ENCODE results near the gene LAMB3. TPM values are rescaled to one million over a fixed set of nuclear protein-coding genes. Genes with fewer than 3 reads are reported as not detected.
"Not testable (repeated sequence)": the region's sequence is repeated elsewhere in the genome, so short reads cannot be mapped to it uniquely, and the experiment has no call there.

LAMB3 gene
- 12.4 TPM for total RNA-seq

DNA sequence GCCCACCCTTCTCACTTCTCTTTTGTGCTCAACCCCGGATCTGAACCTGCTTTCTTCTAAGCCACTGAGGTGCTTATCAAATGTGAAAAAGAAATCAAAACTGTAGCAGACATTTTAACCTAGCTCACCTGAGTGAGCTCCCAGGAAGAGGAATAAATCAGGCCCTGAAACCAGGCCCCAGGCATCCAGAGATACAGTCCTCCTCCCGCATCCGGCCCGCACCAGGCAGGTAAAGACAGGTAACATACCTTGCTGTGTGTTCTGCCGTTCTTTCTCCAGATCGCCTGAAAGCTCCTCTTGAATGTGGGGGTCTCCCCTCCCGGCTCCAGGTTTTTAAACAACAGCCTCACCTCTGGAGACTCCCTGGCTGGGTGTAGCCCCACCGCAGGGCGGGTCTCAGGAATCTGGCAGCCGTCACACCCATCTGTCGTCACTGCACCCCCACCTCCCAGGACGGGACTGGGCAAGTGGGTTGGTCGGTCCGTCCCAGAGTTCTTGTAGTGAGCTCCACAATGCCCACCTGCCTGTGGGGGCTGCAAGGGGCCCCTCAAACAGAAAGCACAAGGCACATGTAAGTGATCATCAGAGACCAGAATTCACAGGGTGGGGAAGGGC, at the start of gene LAMB3:
LAMB3 (minus strand) TSS at position 305 of the 615 bp plus-strand sequence. CDS start 1,481 bp downstream, outside the sequence.
- H3K9me3 ChIP-seq (ENCODE audit: low read depth, low read length), result no peaks in the 10 kb centered on the region
- H3K4me1 ChIP-seq (ENCODE audit: insufficient read depth, low read length), result peaks cover 50% of the 10 kb centered on the region
- H3K4me3 ChIP-seq (ENCODE audit: low read length), result no peak within 1 kb of the TSS
- H3K27me3 ChIP-seq (ENCODE audit: insufficient read depth, low read length), result no peaks in the 10 kb centered on the region

DNA sequence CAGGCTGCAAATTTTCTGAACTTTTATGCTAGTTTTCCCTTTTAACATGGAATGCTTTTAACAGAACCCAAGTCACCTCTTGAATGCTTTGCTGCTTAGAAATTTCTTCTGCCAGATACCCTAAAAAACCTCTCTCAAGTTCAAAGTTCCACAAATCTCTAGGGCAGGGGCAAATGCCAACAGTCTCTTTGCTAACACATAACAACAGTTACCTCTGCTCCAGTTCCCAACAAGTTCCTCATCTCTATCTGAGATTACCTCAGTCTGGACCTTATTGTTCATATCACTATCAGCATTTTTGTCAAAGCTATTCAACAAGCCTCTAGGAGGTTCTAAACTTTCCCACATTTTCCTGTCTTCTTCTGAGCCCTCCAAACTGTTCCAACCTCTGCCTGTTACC, 48.5 kb upstream of the LAMB3 start:
- not testable (repeated sequence) for H3K4me3 ChIP-seq (ENCODE audit: low read length); H3K27me3 ChIP-seq (ENCODE audit: insufficient read depth, low read length)

DNA sequence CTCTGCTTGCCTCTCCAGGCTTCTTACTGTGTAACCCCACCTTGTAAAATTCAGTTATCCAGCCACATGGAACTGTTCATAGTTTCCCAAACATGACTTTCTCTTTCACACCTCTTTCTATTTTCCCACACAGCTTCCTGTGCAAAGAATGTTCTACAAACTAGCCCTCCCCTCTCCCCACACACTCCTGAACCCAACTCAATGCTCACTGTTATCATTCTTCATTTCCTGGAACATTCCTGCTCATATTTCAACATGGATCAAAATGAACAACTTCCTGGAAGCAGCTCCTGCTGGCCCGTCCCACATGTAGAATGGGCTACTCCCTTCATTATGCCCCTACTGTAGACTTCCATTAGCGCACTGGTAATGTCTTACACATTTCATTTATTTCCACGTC, 44.9 kb upstream of the LAMB3 start:
- peaks cover 5% of the 10 kb centered on the region for H3K4me1 ChIP-seq (ENCODE audit: insufficient read depth, low read length)
- no peak overlapping the region for H3K4me3 ChIP-seq (ENCODE audit: low read length)
- no peaks in the 10 kb centered on the region for H3K27me3 ChIP-seq (ENCODE audit: insufficient read depth, low read length)
- H3K9me3 ChIP-seq (ENCODE audit: low read depth, low read length), result no peaks in the 10 kb centered on the region

More for the DNA sequence above, 48.5 kb upstream of the LAMB3 start:
- not testable (repeated sequence) for H3K9me3 ChIP-seq (ENCODE audit: low read depth, low read length)
- peaks cover 15% of the 10 kb centered on the region for H3K4me1 ChIP-seq (ENCODE audit: insufficient read depth, low read length)

DNA sequence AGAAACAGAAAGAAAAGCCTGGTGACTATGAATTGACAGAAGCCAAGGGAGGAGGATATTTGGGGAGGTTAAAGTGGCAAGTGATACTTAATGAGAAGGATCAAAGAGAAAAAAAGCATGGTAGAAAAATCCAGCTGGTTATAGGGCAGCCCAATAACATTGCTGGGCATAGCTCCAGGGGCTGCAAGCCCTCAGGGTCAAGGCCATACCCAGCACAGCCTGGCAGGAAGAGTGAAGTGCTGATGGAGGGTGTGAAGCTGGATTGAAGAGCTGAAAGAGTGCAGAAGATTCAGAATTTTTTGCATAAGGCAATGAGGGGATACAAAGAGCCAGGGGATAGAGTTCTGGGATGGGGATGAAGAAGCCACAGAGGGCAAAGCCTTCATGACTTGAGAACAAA, 44.4 kb upstream of the LAMB3 start:
- Histone ChIP-seq H3K9me3 (ENCODE audit: low read depth, low read length) (no peaks in the 10 kb centered on the region), H3K4me1 (ENCODE audit: insufficient read depth, low read length) (peaks cover 5% of the 10 kb centered on the region), H3K4me3 (ENCODE audit: low read length) (no peak overlapping the region), H3K27me3 (ENCODE audit: insufficient read depth, low read length) (no peaks in the 10 kb centered on the region)

DNA sequence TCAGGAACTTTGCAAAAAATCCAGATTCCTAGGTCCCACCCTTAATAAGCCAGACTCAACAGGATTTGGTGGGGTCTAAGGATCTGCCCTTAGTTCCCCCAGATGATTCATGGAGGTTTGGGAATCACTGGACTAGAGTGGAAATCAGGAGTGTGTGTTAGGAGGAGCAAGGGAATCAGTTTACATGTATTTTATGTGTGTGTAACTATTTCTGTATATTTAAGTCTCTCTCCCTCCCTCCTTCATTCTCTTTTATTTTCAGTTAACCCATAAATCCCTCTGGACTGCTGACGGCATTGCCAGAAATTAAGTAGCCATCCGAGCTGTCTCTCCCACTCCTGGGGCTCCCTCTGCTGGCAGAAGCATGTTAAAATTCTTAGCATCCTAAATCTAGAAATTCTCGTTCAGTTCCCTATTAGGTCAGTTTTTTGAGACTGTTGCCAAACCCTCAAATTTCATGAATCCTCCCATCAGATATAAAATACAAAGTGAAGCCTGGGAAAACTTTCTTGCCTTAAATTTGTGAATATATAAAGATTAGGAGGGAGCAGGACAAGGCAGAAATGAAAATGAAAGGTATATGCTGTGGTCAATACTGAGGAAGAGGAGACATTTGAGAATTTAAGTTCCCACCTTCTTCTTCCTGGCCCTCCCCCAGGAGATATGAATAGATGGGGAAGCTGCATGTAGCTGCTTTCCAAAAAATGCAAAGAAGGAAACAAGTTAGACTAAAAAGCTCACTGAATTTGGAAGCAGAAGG, 40.7 kb upstream of the LAMB3 start:
- H3K4me3 ChIP-seq (ENCODE audit: low read length), result no peak overlapping the region
- H3K9me3 ChIP-seq (ENCODE audit: low read depth, low read length), result no peaks in the 10 kb centered on the region
- H3K4me1 ChIP-seq (ENCODE audit: insufficient read depth, low read length), result peaks cover 5% of the 10 kb centered on the region
- H3K27me3 ChIP-seq (ENCODE audit: insufficient read depth, low read length), result no peaks in the 10 kb centered on the region

DNA sequence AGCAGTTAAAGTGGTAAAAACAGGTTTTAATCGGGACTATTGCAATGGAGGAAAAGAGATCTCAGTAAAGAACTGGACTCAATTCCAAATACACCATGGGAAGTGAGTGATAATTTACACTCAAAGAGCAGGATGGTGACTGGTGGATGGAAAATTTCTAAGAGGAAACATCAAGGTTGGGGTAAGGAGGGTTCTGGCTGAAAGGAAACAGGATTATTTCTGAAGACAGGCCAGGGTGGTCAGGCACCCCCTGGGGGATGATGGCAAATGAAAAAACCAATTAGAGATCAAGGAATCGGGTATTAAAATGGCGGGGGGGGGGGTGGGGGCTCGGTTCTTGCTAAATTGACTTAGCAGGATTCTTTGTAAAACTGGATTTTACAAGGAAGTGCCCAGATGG, 40.1 kb upstream of the LAMB3 start:
- Histone ChIP-seq H3K9me3 (ENCODE audit: low read depth, low read length) (no peaks in the 10 kb centered on the region), H3K4me3 (ENCODE audit: low read length) (no peak overlapping the region), H3K27me3 (ENCODE audit: insufficient read depth, low read length) (no peaks in the 10 kb centered on the region), H3K4me1 (ENCODE audit: insufficient read depth, low read length) (peaks cover 5% of the 10 kb centered on the region)

DNA sequence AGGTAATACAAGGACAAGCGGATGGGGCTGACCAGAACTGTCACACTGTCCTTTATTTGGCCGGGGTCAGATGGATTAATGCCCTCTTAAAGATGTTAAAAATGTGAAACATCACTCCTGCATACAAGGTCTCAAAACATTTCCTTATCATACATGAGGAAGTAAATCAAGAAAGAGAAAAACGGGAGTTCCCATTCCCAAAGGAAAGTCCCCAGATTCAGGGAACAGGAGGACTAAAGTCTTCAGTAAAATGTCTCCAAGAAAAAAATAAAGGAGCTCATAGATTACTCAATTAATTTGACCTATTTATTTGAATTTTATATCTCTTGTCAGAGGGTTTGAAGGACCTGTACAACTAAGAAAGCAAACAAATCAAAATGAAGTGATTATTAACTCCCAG, 39.0 kb upstream of the LAMB3 start:
- Histone ChIP-seq H3K9me3 (ENCODE audit: low read depth, low read length) (no peaks in the 10 kb centered on the region), H3K4me1 (ENCODE audit: insufficient read depth, low read length) (peaks cover 5% of the 10 kb centered on the region), H3K27me3 (ENCODE audit: insufficient read depth, low read length) (no peaks in the 10 kb centered on the region), H3K4me3 (ENCODE audit: low read length) (no peak overlapping the region)

DNA sequence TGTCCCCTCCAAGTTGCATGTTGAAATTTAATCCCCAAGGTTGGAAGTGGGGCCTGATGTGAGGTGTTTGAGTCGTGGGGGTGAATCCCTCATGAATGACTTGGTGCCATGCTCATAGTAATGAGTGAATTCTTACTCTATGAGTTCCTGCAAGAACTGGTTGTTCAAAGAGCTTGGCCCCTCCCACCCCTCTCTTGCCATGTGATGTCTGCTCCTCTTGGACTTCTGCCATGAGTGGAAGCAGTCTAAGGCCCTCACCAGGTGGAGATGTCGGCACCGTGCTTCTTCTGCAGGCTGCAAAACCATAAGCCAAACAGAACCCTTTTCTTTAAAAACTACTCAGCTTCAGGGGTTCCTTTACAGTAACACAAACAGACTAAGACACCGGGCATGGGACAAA, 37.3 kb upstream of the LAMB3 start:
- Histone ChIP-seq H3K4me3 (ENCODE audit: low read length) (no peak overlapping the region), H3K4me1 (ENCODE audit: insufficient read depth, low read length) (peaks cover 17% of the 10 kb centered on the region), H3K9me3 (ENCODE audit: low read depth, low read length) (no peaks in the 10 kb centered on the region), H3K27me3 (ENCODE audit: insufficient read depth, low read length) (peaks cover 6% of the 10 kb centered on the region)

DNA sequence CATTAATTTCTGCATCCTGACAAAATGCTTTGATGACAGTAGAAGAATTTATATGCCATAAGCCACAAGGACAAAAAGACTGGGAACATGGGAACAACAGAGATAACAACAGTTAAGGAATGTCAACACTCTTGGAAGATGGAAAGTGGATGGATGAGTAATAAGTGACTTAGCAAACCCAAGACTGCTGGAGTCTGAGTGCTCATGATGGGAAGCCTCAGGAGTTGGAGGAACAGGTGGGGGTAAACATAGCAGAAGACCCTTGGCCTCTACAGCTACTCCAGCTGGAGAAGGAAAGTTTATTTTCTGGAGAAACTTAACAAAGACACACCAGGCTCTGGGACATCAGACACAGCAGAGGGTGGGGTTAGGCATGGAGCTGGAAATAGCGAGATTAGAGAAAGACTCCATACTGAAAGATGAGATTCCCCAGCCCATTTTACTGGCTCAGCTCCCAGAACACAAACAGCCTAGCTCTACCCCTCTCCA, 36.6 kb upstream of the LAMB3 start:
- H3K9me3 ChIP-seq (ENCODE audit: low read depth, low read length), result no peaks in the 10 kb centered on the region
- peaks cover 9% of the 10 kb centered on the region for H3K27me3 ChIP-seq (ENCODE audit: insufficient read depth, low read length)
- H3K4me1 ChIP-seq (ENCODE audit: insufficient read depth, low read length), result peaks cover 17% of the 10 kb centered on the region
- no peak overlapping the region for H3K4me3 ChIP-seq (ENCODE audit: low read length)

DNA sequence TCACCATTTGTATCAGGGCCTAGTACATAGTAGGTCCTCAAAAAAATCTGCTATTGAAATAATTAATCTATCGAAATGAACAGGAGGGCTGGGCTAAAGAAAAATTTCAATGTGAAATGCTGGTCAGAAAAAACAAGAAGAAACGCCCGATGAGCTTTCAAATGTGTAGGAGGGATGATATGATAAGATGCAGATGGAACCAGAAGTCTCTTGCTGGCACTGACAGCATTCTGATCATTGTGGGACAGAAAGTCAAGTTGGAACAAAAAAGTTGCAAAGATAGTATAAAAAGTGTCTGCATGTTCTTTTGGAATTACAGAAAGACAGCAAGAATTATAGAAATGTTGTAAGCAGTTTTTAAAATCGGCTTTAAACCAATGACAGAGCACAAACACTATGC, 34.1 kb upstream of the LAMB3 start:
- H3K27me3 ChIP-seq (ENCODE audit: insufficient read depth, low read length), result peaks cover 29% of the 10 kb centered on the region
- H3K4me3 ChIP-seq (ENCODE audit: low read length), result no peak overlapping the region
- no peaks in the 10 kb centered on the region for H3K9me3 ChIP-seq (ENCODE audit: low read depth, low read length)
- H3K4me1 ChIP-seq (ENCODE audit: insufficient read depth, low read length), result peaks cover 12% of the 10 kb centered on the region

DNA sequence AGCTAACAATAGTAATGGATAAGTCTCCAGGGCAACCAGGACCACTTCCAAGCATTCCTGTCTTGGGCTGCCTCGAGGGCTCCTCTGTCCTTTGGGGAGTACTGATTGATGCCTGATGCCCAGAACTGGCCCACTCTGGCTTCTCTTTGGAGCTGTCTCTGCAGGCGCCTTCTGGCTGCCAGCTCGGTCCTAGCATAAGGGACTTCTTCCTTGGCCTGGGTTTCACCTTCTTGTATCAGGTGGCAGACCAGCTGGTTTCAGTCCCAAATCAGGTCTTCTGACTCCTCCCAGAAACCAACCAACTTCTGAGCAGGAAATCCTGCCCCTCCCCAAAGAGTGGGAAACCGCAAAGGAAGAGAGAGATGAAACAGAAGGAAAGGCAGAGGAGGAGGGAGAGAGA, 33.6 kb upstream of the LAMB3 start:
- Histone ChIP-seq H3K27me3 (ENCODE audit: insufficient read depth, low read length) (peaks cover 34% of the 10 kb centered on the region), H3K4me1 (ENCODE audit: insufficient read depth, low read length) (peaks cover 12% of the 10 kb centered on the region), H3K9me3 (ENCODE audit: low read depth, low read length) (no peaks in the 10 kb centered on the region), H3K4me3 (ENCODE audit: low read length) (no peak overlapping the region)

DNA sequence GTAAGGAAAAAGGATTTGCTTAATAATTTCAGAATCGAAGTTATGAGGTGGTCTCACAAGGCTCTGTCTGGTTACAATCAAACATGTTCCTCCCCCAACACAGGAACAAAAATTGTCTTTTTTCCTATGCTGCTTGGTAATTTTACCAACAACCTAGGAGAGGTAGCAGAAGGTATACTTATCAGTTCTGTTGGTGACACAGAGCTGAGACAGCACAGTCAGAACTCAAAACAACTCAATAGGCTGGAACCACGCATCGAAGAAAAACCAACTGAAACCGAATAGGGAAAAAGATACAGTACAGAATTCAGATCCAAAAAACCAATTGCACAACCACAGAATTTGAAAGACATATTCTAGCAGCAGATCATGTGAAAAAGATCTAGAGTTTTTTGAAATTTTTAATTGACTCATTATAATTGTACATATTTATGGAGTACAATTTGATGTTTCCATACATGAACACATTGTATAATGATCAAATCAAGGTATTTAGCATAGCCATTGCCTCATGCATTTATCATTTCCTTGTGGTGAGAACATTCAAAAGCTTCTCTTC, 26.8 kb upstream of the LAMB3 start:
- Histone ChIP-seq H3K27me3 (ENCODE audit: insufficient read depth, low read length) (peaks cover 87% of the 10 kb centered on the region), H3K4me1 (ENCODE audit: insufficient read depth, low read length) (peaks cover 23% of the 10 kb centered on the region), H3K4me3 (ENCODE audit: low read length) (no peak overlapping the region), H3K9me3 (ENCODE audit: low read depth, low read length) (no peaks in the 10 kb centered on the region)

DNA sequence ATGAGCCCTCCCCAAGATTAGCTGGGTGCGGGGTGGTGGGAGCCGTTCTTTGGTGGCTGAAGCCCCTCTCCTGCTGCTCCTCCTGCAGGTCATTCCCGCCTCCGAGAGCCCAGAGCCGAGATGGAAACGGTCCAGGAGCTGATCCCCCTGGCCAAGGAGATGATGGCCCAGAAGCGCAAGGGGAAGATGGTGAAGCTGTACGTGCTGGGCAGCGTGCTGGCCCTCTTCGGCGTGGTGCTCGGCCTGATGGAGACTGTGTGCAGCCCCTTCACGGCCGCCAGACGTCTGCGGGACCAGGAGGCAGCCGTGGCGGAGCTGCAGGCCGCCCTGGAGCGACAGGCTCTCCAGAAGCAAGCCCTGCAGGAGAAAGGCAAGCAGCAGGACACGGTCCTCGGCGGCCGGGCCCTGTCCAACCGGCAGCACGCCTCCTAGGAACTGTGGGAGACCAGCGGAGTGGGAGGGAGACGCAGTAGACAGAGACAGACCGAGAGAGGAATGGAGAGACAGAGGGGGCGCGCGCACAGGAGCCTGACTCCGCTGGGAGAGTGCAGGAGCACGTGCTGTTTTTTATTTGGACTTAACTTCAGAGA, 23.4 kb upstream of the LAMB3 start:
- Histone ChIP-seq H3K27me3 (ENCODE audit: insufficient read depth, low read length) (peaks cover 59% of the 10 kb centered on the region), H3K4me3 (ENCODE audit: low read length) (peak overlapping the region; percentile 33), H3K4me1 (ENCODE audit: insufficient read depth, low read length) (peaks cover 39% of the 10 kb centered on the region), H3K9me3 (ENCODE audit: low read depth, low read length) (no peaks in the 10 kb centered on the region)

DNA sequence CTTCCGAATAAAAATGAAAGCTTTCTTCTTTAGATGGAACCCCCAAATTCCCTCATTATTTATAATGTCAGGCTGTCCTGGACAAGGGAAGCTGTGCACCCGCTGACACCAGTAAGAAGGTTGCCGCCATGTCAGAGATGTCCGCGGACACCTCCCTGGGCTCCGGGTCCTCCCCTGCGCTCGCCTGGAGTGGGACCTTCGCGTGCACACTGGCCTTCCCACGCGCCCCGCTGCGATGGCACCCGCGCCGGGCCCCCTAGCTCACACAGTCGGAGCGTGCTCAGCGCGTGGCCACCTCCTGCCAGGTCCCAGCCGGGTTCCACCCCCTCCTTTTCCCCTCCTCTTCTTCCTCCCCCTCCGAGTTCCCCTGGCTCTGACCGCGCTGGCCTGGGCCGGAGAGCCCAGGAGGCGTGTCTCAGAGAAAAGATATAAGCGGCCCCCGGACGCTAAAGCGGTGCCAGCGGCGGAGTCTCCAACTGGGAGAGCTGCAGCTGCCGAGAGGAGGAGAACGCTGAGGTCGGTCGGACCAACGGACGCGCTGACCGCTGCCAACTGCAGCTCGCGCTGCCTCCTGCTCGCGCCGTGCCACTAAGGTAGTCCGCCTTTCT, 22.8 kb upstream of the LAMB3 start, which contains the start of gene G0S2:
G0S2 (plus strand) TSS at position 456 of the 608 bp plus-strand sequence. CDS start 273 bp downstream, outside the sequence.
- Histone ChIP-seq H3K27me3 (ENCODE audit: insufficient read depth, low read length) (peaks cover 53% of the 10 kb centered on the region), H3K4me1 (ENCODE audit: insufficient read depth, low read length) (peaks cover 45% of the 10 kb centered on the region), H3K4me3 (ENCODE audit: low read length) (peak within 1 kb of the TSS; percentile 33), H3K9me3 (ENCODE audit: low read depth, low read length) (no peaks in the 10 kb centered on the region)
